ENCODE data around the gene AGBL1. TPM values are rescaled to one million over a fixed set of nuclear protein-coding genes. Genes with fewer than 3 reads are reported as not detected.

AGBL1 gene
- total RNA-seq, 1 experiment from 2014 or later = not detected

DNA sequence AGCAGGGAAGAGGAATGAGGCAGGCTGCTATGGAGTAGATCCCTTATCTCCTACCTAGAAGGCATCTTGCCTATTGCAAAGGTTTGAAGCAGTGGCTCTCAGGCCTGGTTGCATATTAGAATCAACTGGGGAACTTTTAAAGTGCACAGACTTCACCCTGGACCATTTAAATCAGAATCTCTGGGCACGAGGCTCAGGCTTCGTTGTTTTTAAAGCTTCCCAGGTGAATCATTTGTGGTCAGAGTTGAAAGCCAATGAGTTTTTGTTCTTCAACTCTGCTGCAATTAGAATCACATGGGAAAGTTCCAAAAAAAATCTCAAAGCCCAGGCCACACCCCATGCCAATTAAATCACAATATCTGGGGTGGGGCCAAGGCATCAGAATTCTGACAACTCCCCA is 773.1 kb downstream of the AGBL1 start:
- H3K79me1 ChIP-seq (ENCODE audit: insufficient read depth, low read depth, low read length, poor library complexity, severe bottlenecking) = no peaks in the 10 kb centered on the region
- no peak overlapping the region for H2BK120ac ChIP-seq (ENCODE audit: low read depth, low read length, poor library complexity, severe bottlenecking)
- H3K36me3 Mint-ChIP-seq (ENCODE audit: insufficient read depth in 1 of 3, low read depth in 3 of 3) = no peaks in the 10 kb centered on the region; a peak in 1 of 7 replicates
- no peaks in the 10 kb centered on the region for H3K27me3 ChIP-seq (ENCODE audit: insufficient read depth, low read length)
- H3K14ac ChIP-seq (ENCODE audit: insufficient read depth, low read length) = no peak overlapping the region
- no peaks in the 10 kb centered on the region for H3K79me2 ChIP-seq (ENCODE audit: insufficient read depth, low read length)
- H3K4me2 ChIP-seq (ENCODE audit: insufficient read depth, insufficient read length, low read length) = no peak overlapping the region
- H3K4ac ChIP-seq (ENCODE audit: low read depth, low read length) = no peak overlapping the region
- no peaks in the 10 kb centered on the region for H3K9me3 Mint-ChIP-seq
- H3K18ac ChIP-seq (ENCODE audit: insufficient read length, low read depth, low read length) = no peak overlapping the region
- no peaks in the 10 kb centered on the region for H4K20me1 ChIP-seq (ENCODE audit: control insufficient read depth, insufficient read depth, insufficient read length)
- H3K27ac Mint-ChIP-seq = no peak overlapping the region
- no peak overlapping the region for H3K9ac ChIP-seq (ENCODE audit: extremely low read depth, insufficient read length, low read length)
- no peak overlapping the region for H2AFZ ChIP-seq (ENCODE audit: low read length)
- H3K4me3 Mint-ChIP-seq = no peak overlapping the region
- no peak overlapping the region for H3K23ac ChIP-seq (ENCODE audit: insufficient read length, low read depth, low read length)
- H2BK15ac ChIP-seq (ENCODE audit: low read depth, low read length) = no peak overlapping the region
- H2BK5ac ChIP-seq (ENCODE audit: insufficient read length, low read length) = no peak overlapping the region
- H3K27ac ChIP-seq (ENCODE audit: insufficient read length, low read depth, low read length) = no peak overlapping the region
- H2BK12ac ChIP-seq (ENCODE audit: insufficient read length, low read depth, low read length) = no peak overlapping the region
- no peaks in the 10 kb centered on the region for H3K23me2 ChIP-seq (ENCODE audit: insufficient read length, low read depth, low read length, poor library complexity, severe bottlenecking)
- no CpG with 5 or more reads among the region's 2 CpGs for WGBS (ENCODE audit: extremely low coverage, insufficient read length, low lambda C conversion rate)
- no peak overlapping the region for H3T11ph ChIP-seq (ENCODE audit: low read length)
- H2BK20ac ChIP-seq (ENCODE audit: low read depth, low read length, poor library complexity, severe bottlenecking) = no peak overlapping the region
- TF ChIP-seq, protein P1, sequence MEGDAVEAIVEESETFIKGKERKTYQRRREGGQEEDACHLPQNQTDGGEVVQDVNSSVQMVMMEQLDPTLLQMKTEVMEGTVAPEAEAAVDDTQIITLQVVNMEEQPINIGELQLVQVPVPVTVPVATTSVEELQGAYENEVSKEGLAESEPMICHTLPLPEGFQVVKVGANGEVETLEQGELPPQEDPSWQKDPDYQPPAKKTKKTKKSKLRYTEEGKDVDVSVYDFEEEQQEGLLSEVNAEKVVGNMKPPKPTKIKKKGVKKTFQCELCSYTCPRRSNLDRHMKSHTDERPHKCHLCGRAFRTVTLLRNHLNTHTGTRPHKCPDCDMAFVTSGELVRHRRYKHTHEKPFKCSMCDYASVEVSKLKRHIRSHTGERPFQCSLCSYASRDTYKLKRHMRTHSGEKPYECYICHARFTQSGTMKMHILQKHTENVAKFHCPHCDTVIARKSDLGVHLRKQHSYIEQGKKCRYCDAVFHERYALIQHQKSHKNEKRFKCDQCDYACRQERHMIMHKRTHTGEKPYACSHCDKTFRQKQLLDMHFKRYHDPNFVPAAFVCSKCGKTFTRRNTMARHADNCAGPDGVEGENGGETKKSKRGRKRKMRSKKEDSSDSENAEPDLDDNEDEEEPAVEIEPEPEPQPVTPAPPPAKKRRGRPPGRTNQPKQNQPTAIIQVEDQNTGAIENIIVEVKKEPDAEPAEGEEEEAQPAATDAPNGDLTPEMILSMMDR (conservative IDR thresholded peaks at IDR 0.05) = no peak
- no peak overlapping the region for H4K91ac ChIP-seq (ENCODE audit: insufficient read length, low read depth, low read length)
- no peaks in the 10 kb centered on the region for H3K27me3 Mint-ChIP-seq (ENCODE audit: low read depth)
- no peaks in the 10 kb centered on the region for H3K4me1 ChIP-seq (ENCODE audit: insufficient read depth, low read length)
- H4K8ac ChIP-seq (replicated peaks; ENCODE audit: insufficient read length, low read depth, low read length) = no peak overlapping the region
- no peak overlapping the region for H4K5ac ChIP-seq (ENCODE audit: insufficient read length, low read depth, low read length)
- H3K4me1 Mint-ChIP-seq = 0 out of 4 replicates have a peak, but pooled peaks cover 0 to 2% of the 10 kb centered on the region in 2 experiments
- H3K9me3 ChIP-seq (ENCODE audit: control insufficient read depth, low read depth, low read length) = no peaks in the 10 kb centered on the region
- H3K56ac ChIP-seq (ENCODE audit: insufficient read length, low read depth, low read length) = no peak overlapping the region
- DNase-seq = no peak
- no peak overlapping the region for H2AK5ac ChIP-seq (ENCODE audit: insufficient read length, low read length)

Measured in H9 (cell line).